Keratinocyte (primary cell): ENCODE results near the gene CCDC148.

Experiments
- CTCF ChIP-seq, 3 experiments: IDR thresholded peaks in 1 of 3; conservative IDR thresholded peaks in 1 of 3; optimal IDR thresholded peaks in 1 of 3; 2 replicates in 2 of 3; 3 replicates in 1 of 3; pipeline versions ENCODE3 to v1.5.1; 2011; ENCODE audit warnings: low read length in 3 of 3, mild to moderate bottlenecking in 3 of 3, moderate library complexity in 2 of 3, control low read depth in 1 of 3, inconsistent platforms in 1 of 3; ENCODE audit not compliant: insufficient read depth in 2 of 3; ENCODE audit errors: extremely low read depth in 1 of 3
- EZH2 ChIP-seq: IDR thresholded peaks from one replicate; pipeline ENCODE4 v1.6.1; 2012; ENCODE audit warnings: inconsistent platforms, mild to moderate bottlenecking, low read length, moderate library complexity

- TF ChIP-seq CTCF (optimal IDR thresholded peaks at IDR 0.05 in 1 of 3, IDR thresholded peaks at IDR 0.05 in 1 of 3, conservative IDR thresholded peaks at IDR 0.05 in 1 of 3; ENCODE audit: extremely low read depth in 1 of 3, insufficient read depth in 2 of 3, low read length in 3 of 3) = no peak
- no peak for TF ChIP-seq EZH2
Measured at GRCh38 chr2:158131483-158131912, 325.1 kb downstream of the CCDC148 start.
